GM18870 (cell line): ENCODE data around the gene MKNK2.
"Not testable (repeated sequence)": the region's sequence is repeated elsewhere in the genome, so short reads cannot be mapped to it uniquely, and the experiment has no call there.

ENCODE experiments used
- ATAC-seq: cut with Tn5 transposase; IDR thresholded peaks from one replicate; pipeline ENCODE4 v1.9.1; 2021; ENCODE audit warnings: moderate library complexity; ENCODE audit not compliant: unreplicated experiment

MKNK2 gene

DNA sequence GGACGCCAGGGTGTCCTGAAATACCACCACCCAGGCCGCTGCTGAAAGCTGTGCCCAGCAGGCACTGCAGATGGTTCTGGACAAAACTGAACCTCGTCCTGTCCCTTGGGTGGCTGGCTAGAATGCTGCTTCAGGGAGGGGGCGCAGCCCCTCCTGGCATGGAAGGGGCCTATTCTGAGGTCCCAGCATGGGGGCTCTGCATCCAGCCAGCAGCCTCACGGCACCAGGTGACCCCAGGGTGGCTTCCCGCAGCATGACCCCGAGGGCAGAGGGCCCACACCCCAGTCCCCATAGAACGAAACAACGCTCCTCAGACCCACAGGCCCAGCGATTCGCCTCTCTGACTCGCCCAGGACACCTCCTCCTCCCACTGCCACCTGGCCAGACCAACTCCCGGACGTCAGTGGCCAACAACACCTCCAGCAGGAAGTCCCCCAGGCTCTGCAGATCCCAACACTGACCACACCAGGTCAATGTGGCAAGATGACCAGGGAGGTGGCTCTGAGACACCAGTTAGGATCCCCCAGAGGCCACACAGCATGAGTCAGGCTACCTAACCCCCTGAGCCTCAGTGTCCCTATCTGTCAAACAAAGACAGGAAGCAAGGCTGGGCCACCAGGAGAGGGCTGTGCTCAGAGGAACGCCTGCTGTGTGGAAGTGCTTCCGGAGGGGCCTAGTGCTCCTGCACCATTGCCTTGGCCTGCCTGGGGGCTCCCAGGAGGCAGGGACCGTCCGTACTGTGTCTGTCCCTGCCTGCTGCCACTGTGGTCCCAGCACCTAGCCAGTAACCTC lies 6.1 kb downstream of the MKNK2 start:
- ATAC-seq, result no peak

- ATAC-seq, result no peak
Measured at GRCh38 chr19:2043961-2044708, 6.9 kb downstream of the MKNK2 start.

GRCh38 chr19:2043251-2043641 lies 7.8 kb downstream of the MKNK2 start:
- no peak for ATAC-seq

GRCh38 chr19:2042485-2043250 lies 8.4 kb downstream of the MKNK2 start:
- ATAC-seq, result no peak

- ATAC-seq, result no peak
Measured at GRCh38 chr19:2041683-2042484, 9.2 kb downstream of the MKNK2 start.

GRCh38 chr19:2041433-2041682 lies 9.7 kb downstream of the MKNK2 start:
- no peak for ATAC-seq

- no peak for ATAC-seq
Measured at GRCh38 chr19:2040647-2041432, 10.2 kb downstream of the MKNK2 start.

GRCh38 chr19:2039959-2040646 lies 10.9 kb downstream of the MKNK2 start:
- ATAC-seq, result no peak

DNA sequence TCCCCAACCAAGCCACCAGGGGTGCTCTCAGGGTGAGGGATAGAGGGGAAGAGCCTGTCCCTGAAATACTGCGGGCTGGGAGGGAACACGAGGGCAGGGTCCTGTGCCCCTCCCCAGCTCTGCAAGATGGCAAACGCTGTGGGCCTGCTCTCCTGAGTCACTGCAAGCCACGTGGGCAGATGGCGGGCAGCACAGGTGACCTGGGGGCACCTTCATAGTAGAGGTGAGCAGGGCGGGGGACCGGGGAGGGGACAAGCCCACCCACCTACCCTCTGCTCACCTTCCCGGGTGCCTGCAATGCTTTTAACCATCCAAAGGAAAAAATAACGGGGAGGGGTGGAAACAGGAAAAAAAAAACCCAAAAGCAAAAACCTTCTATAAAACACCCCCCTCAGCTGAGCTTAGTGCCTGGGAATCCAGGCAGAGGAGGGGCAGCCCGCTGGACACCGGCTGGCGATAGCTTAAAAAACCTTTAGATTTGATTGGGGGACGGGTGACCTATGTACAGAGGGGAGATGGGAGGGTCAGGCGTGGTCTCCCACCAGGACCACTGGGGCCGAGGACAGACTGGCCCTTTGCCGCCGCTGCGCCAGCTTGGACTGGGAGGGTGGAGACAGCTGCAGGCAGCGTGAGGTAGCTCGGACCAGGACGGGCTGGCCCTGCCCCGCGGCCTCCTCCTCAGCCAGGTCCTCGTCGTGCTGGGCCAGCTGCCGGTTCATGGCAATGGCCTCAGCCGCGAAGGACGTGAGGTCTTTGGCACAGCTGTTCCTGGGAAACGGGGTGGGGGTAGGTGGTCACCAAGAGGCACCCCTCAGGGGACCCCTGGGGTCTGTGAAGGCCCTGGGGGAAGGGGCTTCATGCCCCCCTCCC lies 11.7 kb downstream of the MKNK2 start:
- no peak for ATAC-seq

DNA sequence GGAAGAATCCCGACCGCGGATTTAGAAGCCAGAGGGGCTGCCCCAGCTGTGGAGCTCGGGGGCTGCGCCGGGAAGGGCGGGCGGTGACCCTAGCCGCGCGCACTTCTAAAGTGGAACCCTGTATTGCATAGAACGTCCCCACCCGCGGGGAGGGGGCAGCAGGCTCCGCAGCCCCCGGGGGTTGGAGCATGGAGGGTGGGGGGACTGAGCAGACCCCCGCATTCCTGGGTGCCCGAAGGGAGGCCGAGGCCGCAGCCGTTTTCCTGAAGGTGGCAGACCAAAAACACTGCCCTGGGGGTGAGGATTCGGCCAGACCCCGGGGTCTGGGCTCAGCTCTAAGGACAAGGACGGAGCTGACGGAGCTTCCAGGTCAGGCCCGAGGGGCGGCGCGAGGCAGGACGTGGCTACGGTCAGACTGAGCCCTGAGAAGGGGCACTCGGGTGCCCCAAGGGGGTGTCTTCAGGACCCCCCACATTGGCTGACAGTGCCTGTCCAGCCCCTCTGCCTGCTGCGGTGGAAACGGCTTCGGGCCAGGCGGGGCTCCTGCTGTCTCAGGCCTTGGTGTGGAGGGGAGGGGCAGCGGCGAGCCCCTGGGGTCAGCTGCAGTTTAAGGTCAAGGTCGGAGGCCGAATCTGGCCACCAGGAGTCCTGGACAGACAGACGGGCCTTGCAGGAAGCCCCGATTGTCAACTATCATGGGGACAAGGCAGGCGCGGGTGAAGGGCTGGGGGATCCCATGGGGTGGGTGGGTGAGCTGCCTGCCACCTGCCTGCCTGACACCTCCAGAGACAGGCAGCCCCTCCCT lies 12.6 kb downstream of the MKNK2 start:
- ATAC-seq, result no peak

DNA sequence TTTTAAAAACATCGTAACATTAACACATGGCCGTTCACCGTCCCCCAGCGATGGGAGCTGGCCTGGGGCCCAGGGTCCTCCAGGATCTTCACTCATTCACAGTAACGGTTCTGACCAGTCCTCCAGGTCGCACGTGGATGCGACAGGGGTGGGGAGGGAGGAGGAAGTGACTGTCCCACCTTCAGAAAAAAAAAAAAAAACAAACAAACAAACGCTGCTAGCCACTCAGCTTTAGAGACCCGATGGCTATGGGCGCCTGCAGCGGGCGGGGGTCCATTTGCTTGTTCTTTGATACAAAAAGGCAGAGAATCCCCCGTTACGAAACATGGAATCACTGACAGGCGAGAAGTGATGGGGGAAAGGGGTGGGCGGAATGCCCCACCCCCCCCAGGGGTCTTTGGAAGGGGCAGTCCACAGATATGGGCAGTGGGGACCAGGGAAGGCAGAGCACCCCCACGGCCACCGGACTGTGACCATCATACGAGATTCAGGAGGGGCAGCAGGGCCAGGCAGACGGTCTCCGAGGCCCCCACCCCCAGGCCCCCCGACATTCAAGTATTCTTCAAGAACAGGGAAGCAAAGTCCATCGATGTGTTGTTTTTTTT lies 13.3 kb downstream of the MKNK2 start:
- ATAC-seq, result no peak

- ATAC-seq, result no peak
Measured at GRCh38 chr19:2036424-2036823, 14.6 kb downstream of the MKNK2 start.

DNA sequence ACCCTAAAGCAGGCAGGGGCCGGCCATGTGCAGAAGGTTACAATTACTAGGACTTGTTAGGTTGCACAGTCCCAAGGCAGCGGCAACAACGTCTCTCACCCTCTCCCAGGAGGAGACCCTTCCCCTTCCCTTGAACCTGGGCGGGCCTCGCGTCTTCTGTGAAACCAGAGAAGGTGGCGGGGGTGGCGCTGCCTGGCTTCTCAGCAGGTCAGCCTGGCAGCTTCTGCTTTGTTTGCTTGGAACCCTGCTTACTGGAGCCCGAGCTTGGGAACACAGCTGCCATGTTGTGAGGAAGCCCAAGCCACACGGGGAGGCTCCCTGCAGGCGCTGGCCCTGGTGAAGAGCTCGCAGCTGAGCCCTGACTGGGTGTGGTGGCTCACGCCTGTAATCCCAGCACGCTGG lies 15.5 kb downstream of the MKNK2 start:
- no peak for ATAC-seq

- ATAC-seq, result no peak
Measured at GRCh38 chr19:2034729-2035589, 16.1 kb downstream of the MKNK2 start.

DNA sequence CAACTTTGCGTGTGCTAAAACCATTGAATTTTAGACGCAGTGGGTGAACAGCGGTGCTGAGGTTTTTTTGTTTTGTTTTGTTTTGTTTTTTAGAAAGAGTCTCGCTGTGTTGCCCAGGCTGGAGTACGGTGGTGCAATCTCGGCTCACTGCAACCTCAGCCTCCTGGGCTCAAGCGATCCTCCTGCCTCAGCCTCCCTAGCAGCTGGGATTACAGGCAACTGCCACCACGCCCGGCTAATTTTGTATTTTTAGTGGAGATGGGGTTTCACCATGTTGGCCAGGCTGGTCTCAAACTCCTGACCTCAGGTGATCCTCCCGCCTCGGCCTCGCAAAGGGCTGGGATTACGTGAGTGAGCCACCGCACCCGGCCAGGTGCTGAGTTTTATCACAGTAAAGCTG lies 16.8 kb downstream of the MKNK2 start:
- ATAC-seq, result not testable (repeated sequence)

- ATAC-seq, result no peak
Measured at GRCh38 chr19:2033825-2034159, 17.3 kb downstream of the MKNK2 start.
